Fibroblast of skin of left quadriceps (primary cell): ENCODE results near the gene TUFT1.
A peak's percentile ranks its signal among the peaks of the same experiment; 100 is the strongest.
"Not testable (repeated sequence)": the region's sequence is repeated elsewhere in the genome, so short reads cannot be mapped to it uniquely, and the experiment has no call there.

Source experiments
- DNase-seq, 2 experiments: peaks; one replicate each; pipeline ENCODE4 v3.0.0-alpha.2; 2013; ENCODE audit warnings: low read depth in 2 of 2

TUFT1 gene

DNA sequence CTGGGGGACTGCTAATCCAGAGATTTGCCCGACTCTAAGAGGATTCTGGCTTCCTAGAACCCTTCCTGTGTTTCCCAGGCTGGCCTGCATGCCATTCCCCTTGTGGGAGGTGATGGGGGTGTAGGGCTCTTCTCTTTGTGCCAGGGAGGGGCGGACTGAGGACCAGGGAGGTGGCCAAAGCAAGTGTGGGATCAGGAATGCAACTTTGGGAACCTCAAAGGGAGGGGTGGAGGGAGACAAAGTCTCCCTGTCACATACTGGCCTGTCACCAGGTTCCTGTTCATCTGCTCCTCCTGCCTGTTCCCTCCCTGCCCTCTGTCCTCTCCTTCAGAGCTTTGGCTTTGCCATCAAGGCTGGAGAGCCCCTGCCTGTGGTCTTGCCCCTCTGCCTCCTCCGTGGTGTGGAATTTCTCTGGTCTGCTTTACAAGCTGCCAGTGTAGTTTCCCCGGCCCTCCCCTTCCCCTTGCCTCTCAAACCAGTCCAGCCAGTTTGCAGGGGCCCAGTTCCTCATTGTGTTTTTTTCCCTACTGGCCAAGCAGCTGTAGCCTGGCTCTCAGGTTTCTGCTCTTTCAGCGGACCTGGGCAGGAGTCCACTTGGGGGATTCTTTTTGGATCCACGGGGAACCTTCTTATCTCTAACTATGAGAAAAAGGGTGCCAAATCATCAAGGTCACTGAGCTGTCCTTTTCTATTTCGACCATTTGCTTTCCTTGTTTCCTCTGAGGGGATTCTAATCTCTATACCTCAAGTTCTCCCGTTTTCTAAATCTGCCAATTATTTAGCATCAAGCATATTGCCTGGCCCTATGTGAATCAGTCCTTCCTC, 27.1 kb upstream of the TUFT1 start:
- no peak for DNase-seq

DNA sequence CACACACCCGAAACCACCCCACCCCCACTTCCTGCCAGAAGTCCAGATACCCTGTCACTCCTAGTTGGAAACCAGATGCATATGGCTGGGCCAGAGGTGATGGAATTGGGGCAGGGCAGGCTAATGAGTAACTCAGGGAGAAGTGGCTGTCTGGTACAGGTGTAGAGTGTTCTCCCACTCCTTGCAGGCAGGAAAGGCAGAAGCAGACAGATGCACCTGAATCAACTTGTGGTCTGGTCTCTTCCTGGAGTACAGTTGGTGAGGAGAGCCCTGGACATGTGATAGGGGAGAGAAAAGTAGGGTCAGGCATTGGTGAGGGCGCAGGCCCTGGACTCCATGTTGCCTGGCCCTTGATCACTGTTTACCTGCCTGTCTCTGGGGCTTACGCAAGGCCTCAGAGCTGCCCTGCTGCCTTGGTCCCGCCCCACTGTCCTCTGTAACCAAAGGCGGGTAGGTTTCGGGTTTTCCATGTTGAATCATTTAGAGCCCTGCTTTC, 26.4 kb upstream of the TUFT1 start:
- no peak for DNase-seq

DNA sequence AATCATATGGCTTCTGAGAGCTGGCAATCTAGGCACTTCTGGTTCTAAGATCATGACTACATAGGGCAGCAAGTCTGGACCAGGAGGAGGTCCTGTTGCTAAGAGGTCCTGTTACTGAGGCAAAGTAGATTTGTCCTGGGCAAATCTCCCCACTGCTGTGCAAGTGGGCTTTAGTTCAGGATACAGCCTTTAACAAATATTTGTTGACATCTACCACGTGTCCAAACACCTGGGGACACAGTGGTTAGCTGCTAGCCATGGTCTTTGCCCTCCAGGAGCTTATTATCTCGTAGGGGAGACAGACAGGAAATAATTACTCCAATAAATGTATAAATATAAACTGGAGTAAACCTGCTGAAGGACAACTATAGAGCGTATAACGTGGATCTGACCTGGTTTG, 25.7 kb upstream of the TUFT1 start:
- DNase-seq: no peak

DNA sequence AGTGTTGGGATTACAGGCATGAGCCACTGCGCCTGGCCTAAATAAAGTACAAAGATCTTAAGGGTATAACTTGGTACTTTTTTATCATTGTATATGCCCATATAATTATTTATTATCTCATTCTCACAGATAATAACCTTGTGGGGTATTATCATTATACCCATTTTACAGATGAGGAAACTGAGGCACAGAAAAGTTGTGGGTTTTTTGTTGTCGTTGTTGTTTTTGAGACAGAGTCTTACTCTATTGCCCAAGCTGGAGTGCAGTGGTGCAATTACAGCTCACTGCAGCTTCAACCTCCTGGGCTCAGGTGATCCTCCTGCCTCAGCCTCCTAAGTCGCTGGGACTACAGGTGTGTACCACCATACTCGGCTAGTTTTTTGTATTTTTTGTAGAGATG, 24.8 kb upstream of the TUFT1 start:
- DNase-seq: no peak

DNA sequence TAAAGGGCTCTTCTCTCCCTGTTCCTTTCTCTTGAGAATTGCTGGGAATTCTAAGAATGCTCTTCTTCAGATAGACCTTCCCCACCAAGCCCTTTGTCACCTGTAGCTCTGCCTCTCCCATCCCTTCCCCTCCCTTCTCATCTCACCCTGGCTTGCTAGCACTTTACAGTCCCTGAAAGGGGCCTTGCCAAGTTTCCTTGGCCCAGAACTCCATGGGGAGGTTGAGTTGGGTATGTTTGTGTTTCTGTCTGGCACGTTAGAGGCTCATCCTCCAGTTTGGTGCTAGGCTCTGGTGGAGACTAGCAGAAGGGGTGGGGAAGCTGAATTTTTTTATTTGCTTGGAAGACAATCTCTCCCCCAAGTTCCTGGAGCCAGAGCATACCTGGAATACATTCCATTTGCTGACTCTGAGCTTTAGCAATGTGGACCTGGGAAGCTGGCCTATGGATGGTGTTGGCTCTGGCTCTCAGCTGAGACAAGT, 24.0 kb upstream of the TUFT1 start:
- DNase-seq: no peak

DNA sequence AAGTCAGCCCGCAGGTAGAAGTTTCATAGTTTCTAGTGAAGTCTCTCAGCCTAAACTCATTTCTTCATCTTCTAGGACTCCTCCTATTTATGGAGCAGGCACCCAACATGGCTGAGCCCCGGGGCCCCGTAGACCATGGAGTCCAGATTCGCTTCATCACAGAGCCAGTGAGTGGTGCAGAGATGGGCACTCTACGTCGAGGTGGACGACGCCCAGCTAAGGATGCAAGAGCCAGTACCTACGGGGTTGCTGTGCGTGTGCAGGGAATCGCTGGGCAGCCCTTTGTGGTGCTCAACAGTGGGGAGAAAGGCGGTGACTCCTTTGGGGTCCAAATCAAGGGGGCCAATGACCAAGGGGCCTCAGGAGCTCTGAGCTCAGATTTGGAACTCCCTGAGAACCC, 21.7 kb upstream of the TUFT1 start:
- no peak for DNase-seq

DNA sequence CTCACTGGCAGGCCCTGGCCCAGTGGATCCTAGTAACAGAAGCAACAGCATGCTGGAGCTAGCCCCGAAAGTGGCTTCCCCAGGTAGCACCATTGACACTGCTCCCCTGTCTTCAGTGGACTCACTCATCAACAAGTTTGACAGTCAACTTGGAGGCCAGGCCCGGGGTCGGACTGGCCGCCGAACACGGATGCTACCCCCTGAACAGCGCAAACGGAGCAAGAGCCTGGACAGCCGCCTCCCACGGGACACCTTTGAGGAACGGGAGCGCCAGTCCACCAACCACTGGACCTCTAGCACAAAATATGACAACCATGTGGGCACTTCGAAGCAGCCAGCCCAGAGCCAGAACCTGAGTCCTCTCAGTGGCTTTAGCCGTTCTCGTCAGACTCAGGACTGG, 21.2 kb upstream of the TUFT1 start:
- no peak for DNase-seq

DNA sequence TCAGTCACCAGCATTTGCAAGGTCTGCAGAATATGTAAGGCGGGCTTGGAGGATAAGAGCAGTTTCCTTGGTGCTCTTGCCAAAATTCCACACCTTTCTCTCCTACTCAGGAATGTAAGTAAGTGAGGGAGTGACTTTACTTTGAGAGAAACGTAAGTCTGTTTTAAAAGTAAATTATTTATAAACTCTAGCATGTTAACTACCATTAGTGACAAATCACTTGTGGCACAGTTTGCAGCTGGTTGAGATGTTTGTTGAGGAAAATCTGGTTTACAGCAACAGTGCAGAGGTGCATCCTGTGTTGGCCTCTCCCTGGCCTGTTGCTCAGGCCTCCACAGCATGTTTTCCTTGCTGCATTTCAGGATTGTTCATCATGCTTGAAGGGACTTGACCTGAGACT, 20.4 kb upstream of the TUFT1 start:
- DNase-seq: no peak

DNA sequence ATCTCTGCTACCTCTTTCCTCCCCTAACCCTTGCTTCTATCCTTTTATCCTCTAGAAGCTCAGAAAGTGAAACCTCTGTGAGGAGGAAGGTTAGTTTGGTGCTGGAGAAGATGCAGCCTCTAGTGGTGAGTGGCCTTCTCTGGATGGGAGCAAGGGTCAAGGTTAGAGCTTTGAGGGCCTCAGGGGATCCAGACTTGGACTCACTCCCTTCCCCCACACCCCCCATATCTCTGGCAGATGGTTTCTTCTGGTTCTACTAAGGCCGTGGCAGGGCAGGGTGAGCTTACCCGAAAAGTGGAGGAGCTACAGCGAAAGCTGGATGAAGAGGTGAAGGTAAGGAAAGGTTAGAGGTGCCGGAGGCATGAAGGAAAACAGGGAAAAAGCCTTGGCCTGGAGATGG, 19.8 kb upstream of the TUFT1 start:
- no peak for DNase-seq

DNA sequence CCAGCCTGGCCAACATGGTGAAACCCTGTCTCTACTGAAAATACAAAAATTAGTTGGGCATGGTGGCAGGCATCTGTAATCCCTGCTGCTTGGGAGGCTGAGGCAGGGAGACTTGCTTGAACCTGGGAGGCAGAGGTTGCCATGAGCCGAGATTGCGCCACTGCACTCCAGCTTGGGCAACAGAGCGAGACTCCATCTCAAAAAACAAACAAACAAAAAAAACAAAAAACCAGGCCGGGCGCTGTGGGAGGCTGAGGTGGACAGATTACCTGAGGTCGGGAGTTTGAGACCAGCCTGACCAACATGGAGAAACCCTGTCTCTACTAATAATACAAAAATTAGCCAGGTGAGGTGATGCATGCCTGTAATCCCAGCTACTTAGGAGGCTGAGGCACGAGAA, 17.7 kb upstream of the TUFT1 start:
- DNase-seq: not testable (repeated sequence)

DNA sequence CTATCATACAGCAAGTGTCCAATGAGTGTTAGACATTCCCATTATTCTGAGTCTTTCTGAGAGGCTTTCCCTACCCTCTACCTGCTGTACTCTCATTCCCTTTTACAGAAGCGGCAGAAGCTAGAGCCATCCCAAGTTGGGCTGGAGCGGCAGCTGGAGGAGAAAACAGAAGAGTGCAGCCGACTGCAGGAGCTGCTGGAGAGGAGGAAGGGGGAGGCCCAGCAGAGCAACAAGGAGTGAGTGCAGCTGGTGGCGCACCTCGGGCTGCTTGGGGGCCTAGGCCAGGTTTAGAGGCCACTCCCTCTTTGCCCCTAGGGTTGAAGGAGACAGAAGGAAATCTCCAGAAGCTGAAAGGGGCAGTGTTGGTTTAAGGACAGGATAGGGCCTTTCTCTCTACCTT, 16.8 kb upstream of the TUFT1 start:
- DNase-seq: no peak

DNA sequence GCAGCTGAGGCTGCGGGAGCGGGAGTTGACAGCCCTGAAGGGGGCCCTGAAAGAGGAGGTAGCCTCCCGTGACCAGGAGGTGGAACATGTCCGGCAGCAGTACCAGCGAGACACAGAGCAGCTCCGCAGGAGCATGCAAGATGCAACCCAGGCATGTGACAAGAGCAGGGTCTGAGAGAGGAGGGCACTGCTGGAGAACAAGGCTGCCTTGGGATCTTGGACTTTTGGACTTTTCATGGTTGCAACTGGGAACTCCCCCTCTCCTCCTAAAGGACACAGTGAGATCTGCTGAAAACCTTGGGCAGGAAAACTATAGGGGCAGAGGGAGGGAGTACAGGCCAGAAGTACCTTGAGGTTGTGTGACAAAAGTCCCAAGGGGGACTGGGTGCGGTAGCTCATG, 15.4 kb upstream of the TUFT1 start:
- no peak for DNase-seq

DNA sequence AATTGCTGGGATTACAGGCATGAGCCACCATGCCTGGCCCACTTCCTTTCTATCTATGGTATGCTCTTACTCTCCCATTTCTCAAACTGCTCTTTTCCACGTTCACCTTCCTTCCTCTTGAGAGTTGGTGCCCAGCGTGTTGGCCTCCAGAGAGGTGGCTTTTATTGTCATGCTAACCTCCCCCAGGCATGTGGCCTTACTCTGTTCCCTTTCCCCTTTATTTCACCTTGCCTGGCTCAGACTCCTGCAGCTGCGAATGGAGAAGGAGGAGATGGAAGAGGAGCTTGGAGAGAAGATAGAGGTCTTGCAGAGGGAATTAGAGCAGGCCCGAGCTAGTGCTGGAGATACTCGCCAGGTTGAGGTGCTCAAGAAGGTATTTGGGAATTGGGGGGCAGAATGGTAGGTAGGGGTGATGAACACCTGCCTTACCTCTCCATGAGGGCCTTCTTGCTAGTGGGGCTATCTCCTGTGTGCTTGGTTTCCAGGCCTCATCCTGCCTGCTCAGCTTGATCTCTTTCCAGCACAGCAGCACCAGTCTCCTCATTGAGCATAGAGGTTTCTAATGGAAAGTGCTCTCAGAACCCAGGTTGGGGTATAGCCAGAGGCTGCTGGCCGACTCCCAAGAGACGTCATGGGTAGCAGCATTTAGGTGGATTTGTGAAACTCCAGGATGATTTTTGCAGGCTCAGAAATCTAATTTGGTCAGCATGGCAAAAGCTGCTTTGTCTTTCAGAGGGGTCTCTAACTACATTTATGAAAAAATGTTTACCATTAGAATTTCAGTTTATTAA, 13.2 kb upstream of the TUFT1 start:
- no peak for DNase-seq

DNA sequence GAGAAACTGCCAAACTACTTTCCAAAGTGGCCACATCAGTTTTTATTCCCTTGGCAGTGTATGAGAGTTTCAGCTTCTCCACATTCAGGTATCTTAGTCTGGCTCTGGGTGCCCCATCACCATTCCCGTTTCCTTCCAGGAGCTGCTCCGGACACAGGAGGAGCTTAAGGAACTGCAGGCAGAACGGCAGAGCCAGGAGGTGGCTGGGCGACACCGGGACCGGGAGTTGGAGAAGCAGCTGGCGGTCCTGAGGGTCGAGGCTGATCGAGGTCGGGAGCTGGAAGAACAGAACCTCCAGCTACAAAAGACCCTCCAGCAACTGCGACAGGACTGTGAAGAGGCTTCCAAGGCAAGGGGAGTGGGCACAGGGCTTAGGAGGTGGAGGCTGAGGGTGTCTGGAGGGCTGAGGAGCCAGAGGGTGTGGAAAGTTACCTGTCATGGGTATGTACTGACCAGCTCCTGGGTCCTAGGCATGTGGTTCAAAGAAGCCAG, 10.9 kb upstream of the TUFT1 start:
- no peak for DNase-seq

DNA sequence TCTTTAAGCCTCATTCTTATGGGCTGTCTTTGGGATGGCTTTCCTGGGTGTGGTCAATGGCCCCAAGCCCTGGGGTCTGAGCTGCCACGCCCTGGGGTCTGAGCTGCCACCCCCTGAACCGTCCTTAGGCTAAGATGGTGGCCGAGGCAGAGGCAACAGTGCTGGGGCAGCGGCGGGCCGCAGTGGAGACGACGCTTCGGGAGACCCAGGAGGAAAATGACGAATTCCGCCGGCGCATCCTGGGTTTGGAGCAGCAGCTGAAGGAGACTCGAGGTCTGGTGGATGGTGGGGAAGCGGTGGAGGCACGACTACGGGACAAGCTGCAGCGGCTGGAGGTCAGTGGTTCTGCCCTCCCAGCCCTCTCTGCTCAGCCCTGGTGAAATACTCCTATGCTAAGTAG, 10.3 kb upstream of the TUFT1 start:
- DNase-seq: no peak

DNA sequence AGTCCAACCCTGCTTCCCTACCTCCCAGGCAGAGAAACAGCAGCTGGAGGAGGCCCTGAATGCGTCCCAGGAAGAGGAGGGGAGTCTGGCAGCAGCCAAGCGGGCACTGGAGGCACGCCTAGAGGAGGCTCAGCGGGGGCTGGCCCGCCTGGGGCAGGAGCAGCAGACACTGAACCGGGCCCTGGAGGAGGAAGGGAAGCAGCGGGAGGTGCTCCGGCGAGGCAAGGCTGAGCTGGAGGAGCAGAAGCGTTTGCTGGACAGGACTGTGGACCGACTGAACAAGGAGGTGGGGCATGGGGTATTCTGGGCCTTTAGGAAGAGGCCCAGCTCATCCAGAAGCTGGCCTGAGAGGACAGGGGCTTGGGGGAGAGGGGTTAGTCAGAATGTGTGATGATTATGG, 9.6 kb upstream of the TUFT1 start:
- DNase-seq: no peak

DNA sequence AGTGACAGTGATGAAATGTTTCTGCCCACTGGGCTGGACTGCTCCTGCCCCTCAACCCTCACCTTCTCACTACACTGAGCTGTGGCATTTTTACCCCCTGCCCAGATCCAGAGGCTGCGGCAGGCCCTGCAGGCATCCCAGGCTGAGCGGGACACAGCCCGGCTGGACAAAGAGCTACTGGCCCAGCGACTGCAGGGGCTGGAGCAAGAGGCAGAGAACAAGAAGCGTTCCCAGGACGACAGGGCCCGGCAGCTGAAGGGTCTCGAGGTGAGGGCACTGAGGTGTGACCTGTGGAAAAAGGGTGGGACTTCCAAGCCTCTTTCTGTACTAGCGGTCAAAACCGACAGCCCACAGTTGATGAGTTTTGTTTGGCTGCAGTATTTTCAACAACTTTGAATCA, 6.2 kb upstream of the TUFT1 start:
- no peak for DNase-seq

DNA sequence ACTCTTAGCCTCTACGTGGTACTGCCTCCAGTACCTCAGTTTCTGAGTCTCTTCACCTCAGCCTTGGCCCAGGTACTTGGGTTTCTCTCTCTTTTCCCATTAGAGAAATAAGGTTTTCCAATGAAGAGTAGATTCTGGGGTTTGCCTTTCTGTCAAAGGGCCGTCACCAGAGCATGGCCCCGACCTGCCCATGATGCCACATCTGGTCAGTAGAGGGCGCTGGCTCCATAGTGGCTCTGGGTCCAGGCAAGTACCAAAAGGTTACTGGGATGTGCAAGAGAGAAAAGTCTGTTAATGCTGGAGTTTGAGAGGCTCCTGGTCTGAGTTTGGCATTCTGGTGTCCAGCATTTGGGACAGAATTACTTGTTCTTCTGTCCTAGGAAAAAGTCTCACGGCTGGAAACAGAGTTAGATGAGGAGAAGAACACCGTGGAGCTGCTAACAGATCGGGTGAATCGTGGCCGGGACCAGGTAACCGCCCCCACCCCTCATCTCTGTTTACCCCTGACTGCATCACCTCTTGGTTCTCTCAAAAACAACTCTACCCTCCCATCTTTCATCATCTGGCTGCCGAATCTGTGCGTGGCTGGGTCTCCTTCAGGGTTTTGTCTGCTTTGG, 5.3 kb upstream of the TUFT1 start:
- DNase-seq: peak; percentile 32 to 40

DNA sequence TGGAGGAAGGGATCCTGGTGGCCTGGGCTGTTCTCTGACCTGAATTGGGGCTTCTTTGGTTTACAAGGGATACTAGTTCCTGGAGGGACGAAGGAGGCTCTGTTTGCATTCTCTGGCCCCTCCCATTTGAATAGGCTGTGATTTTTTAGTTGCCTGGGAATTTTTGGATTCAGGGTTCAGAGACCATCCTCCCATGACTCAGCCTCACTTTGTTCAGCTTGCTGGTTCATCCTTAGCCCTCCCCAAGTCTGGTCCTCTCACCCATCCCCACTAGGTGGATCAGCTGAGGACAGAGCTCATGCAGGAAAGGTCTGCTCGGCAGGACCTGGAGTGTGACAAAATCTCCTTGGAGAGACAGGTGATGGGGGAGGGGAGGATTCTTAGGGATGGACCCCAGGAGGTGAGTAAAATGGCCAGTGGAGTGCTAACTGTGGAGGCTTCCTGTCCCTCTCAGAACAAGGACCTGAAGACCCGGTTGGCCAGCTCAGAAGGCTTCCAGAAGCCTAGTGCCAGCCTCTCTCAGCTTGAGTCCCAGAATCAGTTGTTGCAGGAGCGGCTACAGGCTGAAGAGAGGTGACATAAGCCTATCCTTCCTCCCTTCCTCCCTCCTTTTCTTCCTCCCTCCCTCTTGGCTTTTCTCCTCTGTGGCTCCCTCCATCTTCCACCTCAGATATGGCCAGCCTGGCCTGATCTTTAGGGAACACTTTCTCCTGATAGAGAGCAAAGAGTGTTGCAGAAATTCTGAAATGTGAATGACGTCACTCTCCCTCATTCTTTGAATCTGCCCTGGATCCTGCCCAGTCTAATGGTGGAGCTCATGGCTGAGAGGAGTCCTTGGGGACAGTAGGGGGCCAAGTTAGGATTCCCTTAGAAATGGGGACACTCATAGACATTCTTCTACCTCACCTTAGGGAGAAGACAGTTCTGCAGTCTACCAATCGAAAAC, 4.5 kb upstream of the TUFT1 start:
- no peak for DNase-seq

DNA sequence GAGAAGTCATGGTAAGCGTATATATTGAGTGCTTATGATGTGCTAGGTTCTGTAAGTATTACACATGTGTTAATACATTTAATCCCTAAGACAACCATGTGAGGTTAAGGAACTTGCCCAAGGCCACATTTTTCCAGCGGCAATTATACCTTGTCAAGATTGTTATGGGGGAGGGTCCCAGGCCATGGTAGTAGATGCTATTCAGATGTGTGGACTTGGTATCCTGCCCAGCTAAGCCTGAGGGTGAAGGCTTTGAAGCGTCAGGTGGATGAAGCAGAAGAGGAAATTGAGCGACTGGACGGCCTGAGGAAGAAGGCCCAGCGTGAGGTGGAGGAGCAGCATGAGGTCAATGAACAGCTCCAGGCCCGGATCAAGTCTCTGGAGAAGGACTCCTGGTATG, 3.6 kb upstream of the TUFT1 start:
- DNase-seq: no peak

DNA sequence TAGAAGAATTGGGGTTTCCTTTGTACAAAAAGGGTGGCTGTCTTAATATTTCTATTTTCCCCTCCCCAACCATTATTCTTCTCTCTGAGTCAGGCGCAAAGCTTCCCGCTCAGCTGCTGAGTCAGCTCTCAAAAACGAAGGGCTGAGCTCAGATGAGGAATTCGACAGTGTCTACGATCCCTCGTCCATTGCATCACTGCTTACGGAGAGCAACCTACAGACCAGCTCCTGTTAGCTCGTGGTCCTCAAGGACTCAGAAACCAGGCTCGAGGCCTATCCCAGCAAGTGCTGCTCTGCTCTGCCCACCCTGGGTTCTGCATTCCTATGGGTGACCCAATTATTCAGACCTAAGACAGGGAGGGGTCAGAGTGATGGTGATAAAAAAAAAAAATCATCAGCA, 3.0 kb upstream of the TUFT1 start:
- DNase-seq: peak; percentile 93 to 94
